Type B pancreatic cell (in vitro differentiated cells): ENCODE measurements around the gene ZNF341. TPM values are rescaled to one million over a fixed set of nuclear protein-coding genes. Genes with fewer than 3 reads are reported as not detected.

Experiments used
- DNase-seq: peaks from one replicate; pipeline ENCODE4 v3.0.0; 2021; ENCODE audit warnings: mixed read lengths; ENCODE audit not compliant: unreplicated experiment; ENCODE audit errors: extremely low spot score
- H3K27ac Mint-ChIP-seq: 2 replicates; pipeline ENCODE4 v1.8.0; 2021; ENCODE audit warnings: mild to moderate bottlenecking, mixed read lengths
- H3K27me3 Mint-ChIP-seq: 2 replicates; pipeline ENCODE4 v1.8.0; 2021; ENCODE audit warnings: mixed read lengths
- H3K36me3 Mint-ChIP-seq: 2 replicates; pipeline ENCODE4 v1.8.0; 2021; ENCODE audit warnings: mixed read lengths
- H3K4me1 Mint-ChIP-seq: one replicate; pipeline ENCODE4 v1.8.0; 2021; ENCODE audit warnings: mixed read lengths; ENCODE audit not compliant: unreplicated experiment
- H3K4me3 Mint-ChIP-seq: 2 replicates; pipeline ENCODE4 v1.8.0; 2021; ENCODE audit warnings: mild to moderate bottlenecking, mixed read lengths
- H3K9me3 Mint-ChIP-seq: 2 replicates; pipeline ENCODE4 v1.8.0; 2021; ENCODE audit warnings: mixed read lengths
- CTCF ChIP-seq: fragments of 200-600 bp; sonication (generic); conservative IDR thresholded peaks from 2 replicates; pipeline ENCODE4 v1.5.0; 2021; ENCODE audit warnings: antibody characterized with exemption, mild to moderate bottlenecking
- total RNA-seq: library from RNA; stranded (reverse); gene quantifications from 2 replicates; pipeline ENCODE4 v1.2.1, GENCODE V29; 2021; ENCODE audit warnings: low replicate concordance

ZNF341 gene
- total RNA-seq, 1 donor from 2014 or later, result 4.6 TPM

- peak overlapping the region; percentile 72 for H3K27ac Mint-ChIP-seq
- peak overlapping the region; percentile 8 for H3K4me3 Mint-ChIP-seq
- no peak for DNase-seq
- no peak for TF ChIP-seq CTCF
- peaks cover 13% of the 10 kb centered on the region for H3K4me1 Mint-ChIP-seq
- H3K9me3 Mint-ChIP-seq, result peaks cover 5% of the 10 kb centered on the region
- H3K27me3 Mint-ChIP-seq, result no peaks in the 10 kb centered on the region
- H3K36me3 Mint-ChIP-seq, result no peaks in the 10 kb centered on the region
Measured at GRCh38 chr20:33796263-33796906, 64.6 kb downstream of the ZNF341 start.

GRCh38 chr20:33796907-33797544 is 65.2 kb downstream of the ZNF341 start:
- TF ChIP-seq CTCF, result no peak
- H3K4me1 Mint-ChIP-seq, result peaks cover 13% of the 10 kb centered on the region
- no peak for DNase-seq
- H3K36me3 Mint-ChIP-seq, result no peaks in the 10 kb centered on the region
- peak overlapping the region; percentile 72 for H3K27ac Mint-ChIP-seq
- H3K9me3 Mint-ChIP-seq, result peaks cover 5% of the 10 kb centered on the region
- no peaks in the 10 kb centered on the region for H3K27me3 Mint-ChIP-seq
- no peak overlapping the region for H3K4me3 Mint-ChIP-seq

- DNase-seq, result no peak
- H3K27me3 Mint-ChIP-seq, result no peaks in the 10 kb centered on the region
- no peaks in the 10 kb centered on the region for H3K36me3 Mint-ChIP-seq
- H3K9me3 Mint-ChIP-seq, result peaks cover 5% of the 10 kb centered on the region
- no peak overlapping the region for H3K27ac Mint-ChIP-seq
- H3K4me3 Mint-ChIP-seq, result no peak overlapping the region
- TF ChIP-seq CTCF, result no peak
- peaks cover 10% of the 10 kb centered on the region for H3K4me1 Mint-ChIP-seq
Measured at GRCh38 chr20:33798444-33798843, 66.6 kb downstream of the ZNF341 start.

GRCh38 chr20:33803921-33804337 is 72.1 kb downstream of the ZNF341 start:
- Mint-ChIP-seq H3K27ac (peak overlapping the region; percentile 8), H3K9me3 (no peaks in the 10 kb centered on the region)
- TF ChIP-seq CTCF, result no peak

GRCh38 chr20:33808388-33808787 is 76.6 kb downstream of the ZNF341 start:
- Mint-ChIP-seq H3K4me1 (peaks cover 14% of the 10 kb centered on the region), H3K27ac (peak overlapping the region; percentile 1), H3K36me3 (peaks cover 4% of the 10 kb centered on the region), H3K4me3 (no peak overlapping the region), H3K27me3 (no peaks in the 10 kb centered on the region), H3K9me3 (no peaks in the 10 kb centered on the region)
- TF ChIP-seq CTCF, result no peak
- DNase-seq, result no peak

More at GRCh38 chr20:33803921-33804337, 72.1 kb downstream of the ZNF341 start:
- Mint-ChIP-seq H3K4me3 (no peak overlapping the region), H3K36me3 (no peaks in the 10 kb centered on the region), H3K4me1 (no peaks in the 10 kb centered on the region), H3K27me3 (no peaks in the 10 kb centered on the region)
- DNase-seq, result no peak
